Keratinocyte (primary cell): ENCODE results near the gene BCAS4.

Source experiments
- CTCF ChIP-seq, 3 experiments: IDR thresholded peaks in 1 of 3; conservative IDR thresholded peaks in 1 of 3; optimal IDR thresholded peaks in 1 of 3; 2 replicates in 2 of 3; 3 replicates in 1 of 3; pipeline versions ENCODE3 to v1.5.1; 2011; ENCODE audit warnings: low read length in 3 of 3, mild to moderate bottlenecking in 3 of 3, moderate library complexity in 2 of 3, control low read depth in 1 of 3, inconsistent platforms in 1 of 3; ENCODE audit not compliant: insufficient read depth in 2 of 3; ENCODE audit errors: extremely low read depth in 1 of 3
- EZH2 ChIP-seq: IDR thresholded peaks from one replicate; pipeline ENCODE4 v1.6.1; 2012; ENCODE audit warnings: inconsistent platforms, mild to moderate bottlenecking, low read length, moderate library complexity

- no peak for TF ChIP-seq CTCF (optimal IDR thresholded peaks at IDR 0.05 in 1 of 3, IDR thresholded peaks at IDR 0.05 in 1 of 3, conservative IDR thresholded peaks at IDR 0.05 in 1 of 3; ENCODE audit: extremely low read depth in 1 of 3, insufficient read depth in 2 of 3, low read length in 3 of 3)
- no peak for TF ChIP-seq EZH2
Observed at GRCh38 chr20:50820515-50821256, 25.8 kb downstream of the BCAS4 start.
